Uterus (tissue), 4 donors: ENCODE measurements around the gene MACROD1. TPM values are rescaled to one million over a fixed set of nuclear protein-coding genes. Genes with fewer than 3 reads are reported as not detected.

Experiments
- DNase-seq, 2 donors: peaks; one replicate each; pipeline ENCODE4 v3.0.0-alpha.2; 2019 to 2020
- H3K27ac ChIP-seq, 2 donors: fragments of 200-600 bp; sonication (generic); 1 replicate in 1 of 2; 2 replicates in 1 of 2; pipeline ENCODE4 v1.5.1; 2016 to 2018
- H3K27me3 ChIP-seq, 2 donors: fragments of 200-600 bp; sonication (generic); one replicate each; pipeline ENCODE4 v1.5.1; 2018 to 2019; ENCODE audit warnings: control low read depth in 1 of 2
- H3K36me3 ChIP-seq, 2 donors: fragments of 200-600 bp; sonication (generic); one replicate each; pipeline ENCODE4 v1.5.1; 2019; ENCODE audit warnings: control low read depth in 1 of 2
- H3K4me1 ChIP-seq, 2 donors: fragments of 200-600 bp; sonication (generic); one replicate each; pipeline ENCODE4 v1.5.1; 2018 to 2019; ENCODE audit warnings: control low read depth in 1 of 2
- H3K4me3 ChIP-seq, 2 donors: fragments of 200-600 bp; sonication (generic); 1 replicate in 1 of 2; 2 replicates in 1 of 2; pipeline ENCODE4 v1.5.1; 2018 to 2019; ENCODE audit warnings: mild to moderate bottlenecking in 1 of 2
- H3K9me3 ChIP-seq, 2 donors: fragments of 200-600 bp; sonication (generic); one replicate each; pipeline ENCODE4 v1.5.1; 2019; ENCODE audit warnings: control low read depth in 1 of 2
- POLR2A ChIP-seq, 2 donors: fragments of 450-650 bp; IDR thresholded peaks; one replicate each; pipeline ENCODE4 v1.6.1; 2016; ENCODE audit warnings: antibody characterized with exemption in 2 of 2, mild to moderate bottlenecking in 1 of 2, moderate library complexity in 1 of 2
- intact Hi-C: fragments of 100-400 bp; cut with DNase I; formaldehyde crosslinking; loops from one replicate; pipeline ENCODE4 v1.15.1; 2023; ENCODE audit warnings: low total_unique reads
- total RNA-seq, 4 donors: library from RNA; depleted of rRNA in 3 of 4; stranded (reverse); fragments of >200 nt in 3 of 4; gene quantifications; one replicate each; pipeline versions ENCODE4 v1.1.0 to v1.2.4, GENCODE V29; 2014 to 2023
- TF ChIP-seq, protein P1 (sequence below), 4 experiments: fragments of 200-600 bp in 2 of 4; fragments of 450-650 bp in 2 of 4; sonication (generic) in 2 of 4; IDR thresholded peaks; one replicate each; pipeline ENCODE4 v1.5.1; 2016 to 2019; ENCODE audit warnings: antibody characterized with exemption in 4 of 4, mild to moderate bottlenecking in 2 of 4, moderate library complexity in 1 of 4
- donor health status: DM: yes; HTN: yes; CAD: no.

Gene MACROD1
- total RNA-seq, 4 donors from 2014 or later = 1.8 to 27.1 (median 6.6) TPM

DNA sequence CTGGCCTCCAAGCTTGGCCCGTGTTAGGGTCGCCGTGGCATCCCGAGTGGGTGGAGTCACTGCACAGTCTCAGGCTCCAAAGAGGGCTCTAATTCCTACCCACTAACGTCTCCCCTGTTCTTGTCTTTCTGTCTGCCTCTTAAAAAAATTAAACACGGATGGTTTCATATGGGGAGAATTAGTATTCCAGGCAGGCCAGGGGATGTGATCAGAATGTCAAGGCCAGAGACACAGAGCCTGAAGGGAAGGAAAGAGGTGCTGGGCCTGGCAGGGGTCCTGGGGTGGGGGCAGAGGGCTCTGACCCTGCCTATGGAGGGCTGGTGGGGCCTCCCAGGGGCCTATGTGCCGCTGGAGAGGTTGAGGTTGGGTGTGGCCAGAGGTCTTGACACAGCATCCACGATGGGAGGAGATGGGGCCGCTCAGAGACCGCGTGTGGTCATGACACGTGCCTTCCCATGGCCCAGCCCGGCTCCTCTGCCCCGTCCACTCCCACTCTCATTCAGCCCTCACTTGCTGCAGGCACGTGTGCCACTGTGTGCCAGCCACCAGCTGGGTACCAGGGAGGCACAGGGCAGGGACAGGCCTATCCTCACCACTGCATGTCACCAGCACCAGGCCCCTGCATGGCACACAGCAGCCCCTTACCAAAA, 73.7 kb downstream of the MACROD1 start:
- no peak overlapping the region for H3K27ac ChIP-seq
- TF ChIP-seq POLR2A (IDR thresholded peaks at IDR 0.05) = no peak
- TF ChIP-seq, protein P1, sequence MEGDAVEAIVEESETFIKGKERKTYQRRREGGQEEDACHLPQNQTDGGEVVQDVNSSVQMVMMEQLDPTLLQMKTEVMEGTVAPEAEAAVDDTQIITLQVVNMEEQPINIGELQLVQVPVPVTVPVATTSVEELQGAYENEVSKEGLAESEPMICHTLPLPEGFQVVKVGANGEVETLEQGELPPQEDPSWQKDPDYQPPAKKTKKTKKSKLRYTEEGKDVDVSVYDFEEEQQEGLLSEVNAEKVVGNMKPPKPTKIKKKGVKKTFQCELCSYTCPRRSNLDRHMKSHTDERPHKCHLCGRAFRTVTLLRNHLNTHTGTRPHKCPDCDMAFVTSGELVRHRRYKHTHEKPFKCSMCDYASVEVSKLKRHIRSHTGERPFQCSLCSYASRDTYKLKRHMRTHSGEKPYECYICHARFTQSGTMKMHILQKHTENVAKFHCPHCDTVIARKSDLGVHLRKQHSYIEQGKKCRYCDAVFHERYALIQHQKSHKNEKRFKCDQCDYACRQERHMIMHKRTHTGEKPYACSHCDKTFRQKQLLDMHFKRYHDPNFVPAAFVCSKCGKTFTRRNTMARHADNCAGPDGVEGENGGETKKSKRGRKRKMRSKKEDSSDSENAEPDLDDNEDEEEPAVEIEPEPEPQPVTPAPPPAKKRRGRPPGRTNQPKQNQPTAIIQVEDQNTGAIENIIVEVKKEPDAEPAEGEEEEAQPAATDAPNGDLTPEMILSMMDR (IDR thresholded peaks at IDR 0.05) = no peak
- H3K36me3 ChIP-seq = no peaks in the 10 kb centered on the region
- intact Hi-C loops = no loop called here
- no peaks in the 10 kb centered on the region for H3K4me1 ChIP-seq
- DNase-seq = no peak
- H3K9me3 ChIP-seq = no peaks in the 10 kb centered on the region
- no peak overlapping the region for H3K4me3 ChIP-seq
- no peaks in the 10 kb centered on the region for H3K27me3 ChIP-seq

DNA sequence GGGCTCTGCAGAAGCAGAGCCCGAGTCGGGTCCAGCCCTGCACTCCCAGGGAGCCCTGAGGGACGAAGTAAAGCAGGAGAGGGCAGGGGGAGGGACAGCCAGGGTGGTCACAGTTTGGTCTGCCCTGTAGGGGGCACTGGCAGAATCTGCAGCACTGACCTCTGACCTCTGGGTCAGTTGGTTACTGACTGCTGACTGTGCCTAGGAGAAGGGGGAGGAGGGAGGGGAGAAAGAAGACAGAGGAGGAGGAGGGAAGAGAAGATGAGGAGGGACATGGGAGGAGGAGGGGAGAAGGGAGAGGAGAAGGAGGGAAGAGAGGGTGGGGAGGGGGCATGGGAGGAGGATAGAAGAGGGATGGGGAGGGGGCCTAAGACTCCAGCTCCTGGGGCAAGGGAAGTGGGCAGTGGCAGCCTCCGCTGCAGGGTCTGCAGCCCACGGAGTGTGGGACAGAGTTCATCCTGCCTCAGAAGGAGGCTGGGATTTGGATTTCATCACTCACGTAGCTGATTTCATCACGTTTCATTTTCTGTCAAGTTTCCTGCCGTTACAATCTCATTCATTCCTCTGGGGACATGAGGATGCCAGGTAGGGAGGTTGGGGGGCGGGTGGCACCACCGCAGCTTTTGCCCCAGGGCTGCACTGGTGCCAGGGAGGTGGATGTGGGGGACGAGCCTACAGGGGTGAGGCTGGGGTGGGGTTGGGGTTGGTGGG, 75.0 kb downstream of the MACROD1 start:
- no peak for DNase-seq
- Histone ChIP-seq H3K9me3 (no peaks in the 10 kb centered on the region), H3K4me3 (no peak overlapping the region), H3K27me3 (no peaks in the 10 kb centered on the region), H3K36me3 (no peaks in the 10 kb centered on the region), H3K4me1 (peaks cover 0 to 5% of the 10 kb centered on the region in 2 donors), H3K27ac (no peak overlapping the region)
- intact Hi-C loops = no loop called here
- TF ChIP-seq POLR2A (IDR thresholded peaks at IDR 0.05) = no peak

DNA sequence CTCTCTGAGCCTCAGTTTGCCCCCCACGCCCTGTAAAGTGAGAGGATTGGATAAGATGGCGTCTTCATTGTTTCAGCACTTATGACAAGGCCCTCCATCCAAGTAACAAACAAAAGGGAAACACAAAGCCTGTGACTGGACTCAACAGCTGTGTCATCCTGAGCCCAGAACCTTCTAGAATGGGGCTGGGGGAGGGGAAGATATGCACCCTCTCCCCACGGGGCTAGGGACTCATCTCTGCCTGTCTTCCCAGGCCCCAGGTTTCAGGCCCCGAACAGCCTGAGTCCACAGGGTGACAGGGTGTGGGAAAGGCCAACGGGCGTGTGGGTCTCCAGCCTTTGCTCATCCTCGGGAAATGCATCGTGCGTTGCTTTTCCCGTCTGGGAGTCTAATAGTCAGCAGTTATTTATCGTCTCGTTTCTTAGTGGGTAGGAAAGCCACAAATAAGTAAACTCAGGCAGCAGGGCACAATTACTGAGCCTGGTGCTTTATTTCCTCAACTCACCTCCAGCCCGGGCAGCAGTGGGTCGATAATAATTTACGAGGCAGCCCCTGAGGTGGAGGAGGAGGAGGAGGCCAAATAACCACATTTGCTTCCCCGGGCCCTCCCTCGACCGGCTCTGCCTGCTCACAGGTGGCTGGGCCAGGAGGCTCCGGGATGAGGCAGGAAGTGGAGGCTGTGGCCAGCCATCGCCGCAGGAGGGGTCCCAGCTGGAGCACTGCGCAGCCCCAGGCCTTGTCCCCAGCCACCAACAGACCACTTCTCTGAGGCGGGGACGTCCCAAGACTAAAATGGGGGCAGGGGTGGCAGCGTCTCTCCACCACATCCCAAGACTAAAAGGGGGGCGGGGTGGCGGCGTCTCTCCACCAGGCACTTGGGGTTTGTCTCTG, 75.8 kb downstream of the MACROD1 start:
- no peak for TF ChIP-seq POLR2A (IDR thresholded peaks at IDR 0.05)
- TF ChIP-seq, protein P1 (IDR thresholded peaks at IDR 0.05) = no peak
- no peak for DNase-seq
- intact Hi-C loops = no loop called here
- no peaks in the 10 kb centered on the region for H3K27me3 ChIP-seq
- no peak overlapping the region for H3K4me3 ChIP-seq
- H3K36me3 ChIP-seq = no peaks in the 10 kb centered on the region
- H3K9me3 ChIP-seq = no peaks in the 10 kb centered on the region
- H3K27ac ChIP-seq = no peak overlapping the region
- H3K4me1 ChIP-seq = peaks cover 0 to 8% of the 10 kb centered on the region in 2 donors

DNA sequence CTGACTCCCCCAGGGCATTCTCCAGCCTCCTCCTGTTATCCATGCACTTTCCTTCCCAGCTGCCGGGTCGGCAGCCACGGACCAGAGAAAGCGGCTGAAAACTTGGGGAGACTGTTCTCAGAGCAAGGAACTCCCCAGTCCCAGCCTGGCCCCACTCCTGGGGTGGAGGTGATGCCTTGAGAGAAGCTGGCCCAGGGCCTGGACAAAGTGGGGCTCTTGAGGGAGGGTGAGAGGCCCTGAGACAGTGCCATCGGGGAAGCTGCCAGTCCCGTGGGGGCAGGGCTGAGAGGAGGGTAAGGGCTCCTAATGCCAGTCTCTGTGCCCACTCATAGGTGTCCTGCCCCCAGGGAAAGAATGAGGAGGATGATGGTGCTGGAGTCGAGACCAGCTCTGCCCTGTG, 76.4 kb downstream of the MACROD1 start:
- no peaks in the 10 kb centered on the region for H3K27me3 ChIP-seq
- intact Hi-C loops = no loop called here
- H3K4me3 ChIP-seq = no peak overlapping the region
- TF ChIP-seq, protein P1 (IDR thresholded peaks at IDR 0.05) = no peak
- TF ChIP-seq POLR2A (IDR thresholded peaks at IDR 0.05) = no peak
- H3K36me3 ChIP-seq = no peaks in the 10 kb centered on the region
- no peaks in the 10 kb centered on the region for H3K9me3 ChIP-seq
- H3K27ac ChIP-seq = no peak overlapping the region
- DNase-seq = no peak
- peaks cover 0 to 8% of the 10 kb centered on the region in 2 donors for H3K4me1 ChIP-seq

DNA sequence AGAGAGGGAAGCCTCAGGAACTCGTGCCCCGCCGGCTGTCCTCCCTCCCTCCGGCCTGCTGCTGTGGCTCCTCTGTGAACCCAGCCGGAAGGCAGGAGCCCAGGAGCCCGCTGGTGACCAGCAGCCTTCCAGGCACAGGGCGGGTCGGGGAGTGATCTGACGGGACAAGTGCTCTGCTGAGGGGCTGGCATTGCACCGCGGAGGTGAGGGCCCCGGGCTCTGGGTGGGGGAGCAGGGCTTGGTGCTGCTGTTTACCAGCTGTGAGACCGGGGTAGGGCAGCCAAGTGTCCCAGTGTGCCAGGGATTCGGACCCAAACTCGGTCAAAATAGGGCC, 76.9 kb downstream of the MACROD1 start:
- Histone ChIP-seq H3K4me3 (no peak overlapping the region), H3K9me3 (no peaks in the 10 kb centered on the region), H3K27me3 (no peaks in the 10 kb centered on the region), H3K4me1 (peaks cover 0 to 8% of the 10 kb centered on the region in 2 donors), H3K27ac (no peak overlapping the region), H3K36me3 (no peaks in the 10 kb centered on the region)
- TF ChIP-seq, protein P1 (IDR thresholded peaks at IDR 0.05) = no peak
- no peak for TF ChIP-seq POLR2A (IDR thresholded peaks at IDR 0.05)
- intact Hi-C loops = no loop called here
- DNase-seq = no peak
